Fibroblast of pulmonary artery (primary cell): Measurements from ENCODE around the gene DAPK1.

ENCODE experiments used
- DNase-seq: peaks from one replicate; pipeline ENCODE4 v3.0.0-alpha.2; 2010; ENCODE audit warnings: low read depth
- H3K4me3 ChIP-seq: replicated peaks from 2 replicates; pipeline ENCODE4 v1.5.1; 2011; ENCODE audit warnings: low read depth, mild to moderate bottlenecking, control low read depth, low read length, moderate library complexity
- TF ChIP-seq, protein P1 (sequence below): IDR thresholded peaks from 2 replicates; pipeline ENCODE4 v1.5.1; 2011; ENCODE audit warnings: mild to moderate bottlenecking, control low read depth, low read length, inconsistent platforms; ENCODE audit errors: missing control alignments

The DAPK1 gene

DNA sequence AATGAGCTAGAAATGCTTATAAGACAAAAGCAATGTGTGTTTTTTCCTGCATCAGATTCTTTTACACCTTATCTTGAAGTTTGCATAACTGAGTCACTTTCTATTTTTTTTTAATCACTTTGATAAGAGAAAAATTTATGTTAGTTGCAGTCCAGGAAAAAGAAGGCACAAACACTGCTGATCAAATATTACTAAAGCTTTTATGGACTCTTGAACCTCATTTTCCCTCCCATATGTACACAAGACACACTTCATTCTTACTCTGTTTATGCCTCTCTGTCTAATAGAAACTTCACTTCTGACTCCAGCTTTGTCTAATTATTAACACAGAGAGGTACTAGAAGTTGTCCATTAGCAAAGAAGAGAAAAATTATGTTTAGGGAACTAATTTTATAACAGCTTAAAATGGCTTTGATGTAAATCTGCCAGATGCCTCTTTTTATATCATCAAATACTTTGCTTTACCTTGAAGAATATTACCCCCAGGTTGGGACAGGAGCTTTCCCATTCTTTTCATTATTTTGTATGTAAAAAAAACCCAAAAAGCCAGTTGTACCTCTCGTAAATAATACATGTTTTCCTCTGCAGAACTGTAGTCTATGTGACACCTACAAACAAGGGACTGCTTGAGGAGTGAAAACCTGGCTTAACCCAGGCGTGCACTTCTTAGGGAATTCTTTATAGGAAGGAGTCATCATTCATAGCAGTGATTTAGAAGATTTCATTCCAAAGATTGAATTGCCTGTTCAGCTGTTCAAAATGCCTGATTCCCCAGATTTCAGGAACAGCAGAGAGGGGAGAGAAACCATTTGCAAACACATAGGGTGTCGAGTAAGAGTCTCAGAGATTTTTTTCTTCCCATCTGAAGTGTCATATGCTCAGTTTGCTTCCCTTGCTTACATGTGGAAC lies 72.6 kb downstream of the DAPK1 start:
- TF ChIP-seq, protein P1, sequence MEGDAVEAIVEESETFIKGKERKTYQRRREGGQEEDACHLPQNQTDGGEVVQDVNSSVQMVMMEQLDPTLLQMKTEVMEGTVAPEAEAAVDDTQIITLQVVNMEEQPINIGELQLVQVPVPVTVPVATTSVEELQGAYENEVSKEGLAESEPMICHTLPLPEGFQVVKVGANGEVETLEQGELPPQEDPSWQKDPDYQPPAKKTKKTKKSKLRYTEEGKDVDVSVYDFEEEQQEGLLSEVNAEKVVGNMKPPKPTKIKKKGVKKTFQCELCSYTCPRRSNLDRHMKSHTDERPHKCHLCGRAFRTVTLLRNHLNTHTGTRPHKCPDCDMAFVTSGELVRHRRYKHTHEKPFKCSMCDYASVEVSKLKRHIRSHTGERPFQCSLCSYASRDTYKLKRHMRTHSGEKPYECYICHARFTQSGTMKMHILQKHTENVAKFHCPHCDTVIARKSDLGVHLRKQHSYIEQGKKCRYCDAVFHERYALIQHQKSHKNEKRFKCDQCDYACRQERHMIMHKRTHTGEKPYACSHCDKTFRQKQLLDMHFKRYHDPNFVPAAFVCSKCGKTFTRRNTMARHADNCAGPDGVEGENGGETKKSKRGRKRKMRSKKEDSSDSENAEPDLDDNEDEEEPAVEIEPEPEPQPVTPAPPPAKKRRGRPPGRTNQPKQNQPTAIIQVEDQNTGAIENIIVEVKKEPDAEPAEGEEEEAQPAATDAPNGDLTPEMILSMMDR: no peak
- DNase-seq: no peak
- no peak overlapping the region for H3K4me3 ChIP-seq

DNA sequence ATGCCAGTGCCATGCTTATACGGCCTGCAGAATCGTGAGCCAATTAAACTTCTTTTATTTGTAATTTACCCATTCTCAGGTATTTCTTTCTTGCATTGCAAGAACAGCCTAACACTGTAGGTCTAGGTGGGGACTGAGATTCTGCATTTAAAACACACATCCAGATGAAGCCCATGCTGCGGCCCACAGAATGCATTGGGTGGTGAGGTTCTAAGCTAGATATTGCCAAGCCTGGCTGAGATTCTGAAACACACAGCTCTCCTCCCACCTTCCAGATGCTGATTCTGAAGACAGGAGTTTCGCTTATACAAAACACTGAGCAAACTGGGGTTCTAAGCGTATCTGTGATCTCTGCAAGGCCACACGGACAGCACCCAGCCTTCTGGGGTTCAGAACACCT lies 75.1 kb downstream of the DAPK1 start:
- TF ChIP-seq, protein P1: no peak
- DNase-seq: no peak
- no peak overlapping the region for H3K4me3 ChIP-seq

GRCh38 chr9:87573841-87574342 lies 76.2 kb downstream of the DAPK1 start:
- no peak overlapping the region for H3K4me3 ChIP-seq
- TF ChIP-seq, protein P1: no peak
- DNase-seq: no peak

DNA sequence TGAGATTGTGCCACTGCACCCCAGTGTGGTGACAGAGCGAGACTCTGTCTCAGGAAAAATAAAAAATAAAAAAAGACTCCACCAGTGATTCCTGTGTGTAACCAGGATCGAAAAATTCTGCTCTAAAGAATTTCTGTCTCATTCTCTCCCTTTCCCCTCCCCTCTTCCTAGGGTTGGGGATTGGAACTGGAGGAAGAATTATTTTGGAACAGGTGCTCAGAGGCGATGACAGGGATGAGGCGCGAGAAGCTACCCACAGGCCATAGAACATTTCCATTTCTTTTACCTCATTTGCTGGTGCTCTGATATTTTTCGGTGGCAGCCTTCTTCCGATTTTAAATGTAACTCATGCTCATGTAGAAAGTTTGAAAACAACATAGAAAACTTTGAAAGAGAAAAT lies 80.1 kb downstream of the DAPK1 start:
- no peak overlapping the region for H3K4me3 ChIP-seq
- TF ChIP-seq, protein P1: no peak
- DNase-seq: no peak

DNA sequence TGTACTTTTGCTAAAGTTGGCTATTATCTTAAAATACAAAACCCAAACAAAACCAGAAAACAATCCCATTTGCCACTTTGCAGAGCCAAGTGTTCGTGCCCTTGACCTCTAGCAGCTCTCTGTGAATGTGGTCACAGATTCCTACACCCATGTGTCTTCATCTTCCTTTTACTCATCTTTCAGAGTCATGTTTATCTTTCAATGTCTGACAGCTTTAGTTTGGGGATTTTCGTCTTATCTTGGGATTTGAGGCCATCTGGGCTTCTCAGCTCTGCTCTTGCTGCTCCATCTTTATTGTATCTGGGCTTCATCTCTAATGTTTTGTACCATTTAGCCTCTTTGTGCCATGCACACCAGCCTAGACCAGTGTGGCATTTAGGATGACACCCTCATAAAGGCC lies 81.0 kb downstream of the DAPK1 start:
- no peak for DNase-seq
- no peak overlapping the region for H3K4me3 ChIP-seq
- TF ChIP-seq, protein P1: no peak

DNA sequence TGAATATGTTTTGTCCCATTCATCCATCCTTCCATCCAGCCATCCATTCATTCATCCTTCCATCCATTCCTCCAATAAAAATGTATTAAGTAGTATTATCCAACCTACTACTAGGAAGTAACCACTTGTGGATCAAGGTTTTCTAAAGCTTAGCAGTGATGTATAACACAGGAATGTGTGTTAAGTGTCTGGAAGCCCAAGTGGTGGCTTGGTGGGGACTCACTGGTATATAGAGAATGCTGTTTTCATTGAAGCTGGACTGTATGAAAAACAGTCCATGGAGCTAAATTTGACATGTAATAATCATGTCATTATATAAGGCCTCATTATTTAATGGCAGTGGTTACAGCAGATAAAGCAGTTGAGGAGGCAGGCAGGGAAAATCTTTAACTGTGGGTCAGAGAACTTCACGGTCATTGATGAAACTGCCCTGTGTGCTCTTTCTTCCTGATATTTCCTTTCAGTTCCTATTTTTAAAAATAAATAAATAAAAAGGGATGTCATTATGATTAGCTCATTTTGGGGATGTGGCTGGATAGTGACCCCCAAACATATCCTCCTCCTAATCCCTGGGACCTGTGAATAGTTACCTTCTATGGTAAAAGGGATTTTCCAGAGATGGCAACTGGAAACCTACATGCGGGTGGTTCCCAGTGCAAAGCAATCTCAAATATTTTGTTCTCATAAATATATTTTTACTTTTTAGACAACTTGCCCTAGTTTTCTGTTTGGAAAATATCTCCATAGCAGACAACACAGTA lies 82.3 kb downstream of the DAPK1 start:
- TF ChIP-seq, protein P1: no peak
- H3K4me3 ChIP-seq: no peak overlapping the region
- no peak for DNase-seq
